K562 (cell line): Measurements from ENCODE around the gene DALRD3. TPM values are rescaled to one million over a fixed set of nuclear protein-coding genes. Genes with fewer than 3 reads are reported as not detected.

Experiments used
- ATAC-seq: fragments of 200-7000 bp; cut with Tn5 transposase; 3 replicates; pipeline ENCODE4 v1.9.1; 2020; ENCODE audit warnings: moderate library complexity
- BruUV-seq: library from RNA; stranded (reverse); fragments of 400-500 nt; replicated peaks from 2 replicates; lab custom pipeline; 2021; lab: Mats Ljungman, UMichigan
- CTCF ChIA-PET: fragments of 300-600 bp; formaldehyde crosslinking; extraction: SDS; loops from one replicate; lab custom pipeline; 2021; ENCODE audit warnings: low intra/inter-chr PET ratio; lab: Yijun Ruan, JAX
- POLR2A ChIA-PET: fragments of 300-600, 350-650 bp; sonication (Branson Sonifier 250); formaldehyde crosslinking; extraction: SDS; loops from one replicate; lab custom pipeline; 2021; ENCODE audit warnings: antibody characterized with exemption, inconsistent platforms; lab: Yijun Ruan, JAX
- DNase-seq, 4 experiments: peaks; one replicate each; pipeline versions ENCODE4 v3.0.0 to v3.0.0-alpha.2; 2011 to 2018; ENCODE audit warnings: low spot score in 3 of 4, mixed read lengths in 3 of 4; ENCODE audit errors: extremely low read depth in 1 of 4
- FAIRE-seq: peaks from 2 replicates; lab custom pipeline; 2011; peaks lifted over from hg19 to GRCh38; lab: Jason Lieb, UNC
- H2AFZ ChIP-seq: 2 replicates; pipeline ENCODE4 v1.6.0; 2011; ENCODE audit warnings: low read depth, low read length, control low read depth, inconsistent platforms
- H3K27ac ChIP-seq: fragments of 200-600 bp; 3 replicates; pipeline ENCODE4 v1.8.0; 2011; ENCODE audit warnings: low read depth, mild to moderate bottlenecking, control low read depth, inconsistent platforms, low read length, moderate library complexity, mixed read lengths; ENCODE audit errors: extremely low read depth
- H3K27me3 ChIP-seq, 2 experiments: fragments of 300-600 bp in 1 of 2; 2 replicates in 1 of 2; 3 replicates in 1 of 2; pipeline versions ENCODE4 v1.6.0 to v1.8.0; 2011; ENCODE audit warnings: inconsistent platforms in 2 of 2, low read length in 2 of 2, mild to moderate bottlenecking in 1 of 2, mixed read lengths in 1 of 2, moderate library complexity in 1 of 2; ENCODE audit not compliant: control insufficient read depth in 2 of 2, insufficient read depth in 2 of 2
- H3K36me3 ChIP-seq: fragments of 300-600 bp; 3 replicates; pipeline ENCODE4 v1.8.0; 2011; ENCODE audit warnings: mild to moderate bottlenecking, low read length, inconsistent platforms; ENCODE audit not compliant: control insufficient read depth, insufficient read depth
- H3K4me1 ChIP-seq, 2 experiments: fragments of 200-600 bp in 1 of 2; replicated peaks in 1 of 2; 2 replicates in 1 of 2; 3 replicates in 1 of 2; pipeline versions ENCODE4 v1.5.1 to v1.8.0; 2011; ENCODE audit warnings: inconsistent platforms in 2 of 2, low read length in 2 of 2, mild to moderate bottlenecking in 1 of 2, mixed read lengths in 1 of 2, moderate library complexity in 1 of 2; ENCODE audit not compliant: control insufficient read depth in 2 of 2, insufficient read depth in 2 of 2
- H3K4me2 ChIP-seq: 2 replicates; pipeline ENCODE4 v1.6.1; 2011; ENCODE audit warnings: low read length, control low read depth, inconsistent platforms, mixed read lengths; ENCODE audit not compliant: insufficient read depth
- H3K4me3 ChIP-seq: fragments of 200-600 bp; sonication (generic), shearing (Covaris generic); 2 replicates; pipeline ENCODE4 v1.5.1; 2016; ENCODE audit warnings: control low read depth, inconsistent platforms
- H3K79me2 ChIP-seq: fragments of 200-600 bp; 3 replicates; pipeline ENCODE4 v1.8.0; 2011; ENCODE audit warnings: low read length, inconsistent platforms; ENCODE audit not compliant: control insufficient read depth, insufficient read depth
- H3K9ac ChIP-seq, 2 experiments: 2 replicates each; pipeline versions ENCODE4 v1.6.0 to v1.6.1; 2011; ENCODE audit warnings: low read depth in 2 of 2, low read length in 2 of 2, control low read depth in 1 of 2, inconsistent platforms in 1 of 2, mild to moderate bottlenecking in 1 of 2, mixed read lengths in 1 of 2; ENCODE audit not compliant: insufficient read depth in 1 of 2
- H3K9me1 ChIP-seq: one replicate; pipeline ENCODE4 v1.6.0; 2011; ENCODE audit warnings: inconsistent platforms, mild to moderate bottlenecking, low read length, moderate library complexity; ENCODE audit not compliant: control insufficient read depth, insufficient read depth
- H3K9me3 ChIP-seq: replicated peaks from 2 replicates; pipeline ENCODE4 v1.5.1; 2011; ENCODE audit warnings: low read depth, low read length, inconsistent platforms; ENCODE audit not compliant: control insufficient read depth, insufficient read depth
- H4K20me1 ChIP-seq: replicated peaks from 2 replicates; pipeline ENCODE4 v1.6.1; 2011; ENCODE audit warnings: low read length, inconsistent platforms, mixed read lengths; ENCODE audit not compliant: control insufficient read depth, insufficient read depth
- CHD4 ChIP-seq: fragments of 200-600 bp; sonication (generic); IDR thresholded peaks from 3 replicates; pipeline ENCODE4 v1.6.1; 2012; ENCODE audit warnings: low read depth, mild to moderate bottlenecking, mixed read lengths, low read length, inconsistent platforms; ENCODE audit not compliant: insufficient read depth, insufficient replicate concordance, poor library complexity, severe bottlenecking
- E2F6 ChIP-seq, 2 experiments: IDR thresholded peaks; 2 replicates each; pipeline ENCODE4 v1.6.1; 2011; ENCODE audit warnings: borderline replicate concordance in 1 of 2, control low read depth in 1 of 2, low read depth in 1 of 2, low read length in 1 of 2, mild to moderate bottlenecking in 1 of 2, mixed read lengths in 1 of 2, moderate library complexity in 1 of 2; ENCODE audit not compliant: insufficient read depth in 1 of 2, insufficient read length in 1 of 2, poor library complexity in 1 of 2, severe bottlenecking in 1 of 2; ENCODE audit errors: extremely low read depth in 1 of 2
- ELF2 ChIP-seq: fragments of 250-450 bp; sonication (Bioruptor Pico); IDR thresholded peaks from 2 replicates; pipeline ENCODE4 v1.5.0; 2021; ENCODE audit warnings: mild to moderate bottlenecking
- RBM39 ChIP-seq: fragments of 200-400 bp; formaldehyde crosslinking; optimal IDR thresholded peaks from 2 replicates; pipeline ENCODE3; 2018; ENCODE audit warnings: low read depth, low read length
- ZNF561 ChIP-seq: fragments of 450-650 bp; formaldehyde crosslinking; conservative IDR thresholded peaks from 2 replicates; pipeline ENCODE4 v1.4.0; 2020; ENCODE audit warnings: mild to moderate bottlenecking, moderate library complexity
- ZNF695 ChIP-seq: fragments of 450-650 bp; formaldehyde crosslinking; IDR thresholded peaks from 2 replicates; pipeline ENCODE4 v1.4.0; 2020; ENCODE audit warnings: mild to moderate bottlenecking, moderate library complexity
- WGBS: fragments of 100-300 bp; shearing (Covaris generic); methylation state at CpG from one replicate; pipeline ENCODE4 v1.1.6; 2016; ENCODE audit warnings: low coverage, mixed read lengths; ENCODE audit not compliant: insufficient coverage; ENCODE audit errors: missing lambda C conversion rate; 5-methylcytosine and 5-hydroxymethylcytosine counted together
- in situ Hi-C: fragments of 300-500 bp; cut with MboI; formaldehyde crosslinking; loops from 4 replicates; pipeline ENCODE4 v1.15.0; 2018; ENCODE audit warnings: inconsistent platforms, mixed read lengths
- intact Hi-C: fragments of 100-400 bp; cut with micrococcal nuclease; formaldehyde crosslinking; loops from 2 replicates; pipeline ENCODE4 v1.14.2; 2022
- polyA plus RNA-seq, 8 experiments: library from polyadenylated mRNA; depleted of rRNA in 4 of 8; stranded (reverse) in 5 of 8; unstranded in 3 of 8; fragments of >200 nt; fragmentation: Nextera tagmentation in 2 of 8; fragmentation: Illumina TruSeq in 1 of 8; extraction: Ambion mirVana in 2 of 8; extraction: Trizol in 1 of 8; gene quantifications; 2 replicates each; pipeline versions ENCODE4 v1.2.1 to v1.2.3, GENCODE V29; 2011 to 2014; ENCODE audit warnings: inconsistent platforms in 1 of 8, missing spikeins in 1 of 8
- total RNA-seq, 7 experiments: library from RNA; depleted of rRNA in 6 of 7; stranded (reverse); fragments of >200 nt in 6 of 7; fragmentation: Illumina TruSeq in 2 of 7; extraction: Trizol in 2 of 7; gene quantifications; 2 replicates each; pipeline versions ENCODE4 v1.2.1 to v1.2.3, GENCODE V29; 2011 to 2021; ENCODE audit warnings: low replicate concordance in 1 of 7

The DALRD3 gene
- total and polyA plus RNA-seq, 9 of the 15 experiments (the other 6 are each of a cell fraction or from before 2014, with no cell fraction given), result 6.6 to 31.3 (median 14.4) TPM

GRCh38 chr3:49032646-49033304, 14.4 kb upstream of the DALRD3 start:
- H3K4me1 ChIP-seq, result peaks cover 19 to 22% of the 10 kb centered on the region in 2 experiments; a peak in 4 of 5 replicates
- no peak overlapping the region for H3K4me2 ChIP-seq
- in situ Hi-C loops (no loop called here), intact Hi-C loops (no loop called here)
- CTCF ChIA-PET, result no interaction called here
- H4K20me1 ChIP-seq, result no peaks in the 10 kb centered on the region
- H3K9me3 ChIP-seq, result no peaks in the 10 kb centered on the region
- no TSS peak for BruUV-seq
- H3K9me1 ChIP-seq, result no peaks in the 10 kb centered on the region
- peaks cover 18% of the 10 kb centered on the region for H3K79me2 ChIP-seq
- no peak overlapping the region for H3K9ac ChIP-seq
- no peak overlapping the region for H2AFZ ChIP-seq
- POLR2A ChIA-PET, result interaction anchor here (0.7 kb wide), 1 partner anchor 51 kb away, joined by 3 read pairs; no protein-coding TSS in a partner anchor
- ATAC-seq, result no peak
- no peak overlapping the region for H3K4me3 ChIP-seq
- WGBS, result 90% methylated on average over 3 of the region's 6 CpGs
- no peak for FAIRE-seq
- peaks cover 71% of the 10 kb centered on the region for H3K36me3 ChIP-seq
- TF ChIP-seq RBM39 (no peak), ZNF695 (CRISPR knock-in tag) (no peak), ZNF561 (CRISPR knock-in tag) (no peak), E2F6 (IDR thresholded peaks at IDR 0.05; ENCODE audit: borderline replicate concordance in 1 of 2, extremely low read depth in 1 of 2, insufficient read depth in 1 of 2, insufficient read length in 1 of 2, low read depth in 1 of 2, low read length in 1 of 2, poor library complexity in 1 of 2, severe bottlenecking in 1 of 2) (no peak), CHD4 (no peak), ELF2 (no peak)
- TF ChIP-seq, all 486 proteins: peak for 0
- DNase-seq, result no peak
- Histone ChIP-seq H3K27ac (no peak overlapping the region), H3K27me3 (no peaks in the 10 kb centered on the region)
